Measurements from ENCODE around the gene ADGRD1. TPM values are rescaled to one million over a fixed set of nuclear protein-coding genes. Genes with fewer than 3 reads are reported as not detected.
"Not testable (repeated sequence)": the region's sequence is repeated elsewhere in the genome, so short reads cannot be mapped to it uniquely, and the experiment has no call there.

The ADGRD1 gene
- total RNA-seq, 1 donor from 2014 or later = 46.9 TPM

- Histone ChIP-seq H3K27me3 (no peaks in the 10 kb centered on the region), H3K4me1 (no peaks in the 10 kb centered on the region), H3K4me3 (no peak overlapping the region), H3K9me3 (no peaks in the 10 kb centered on the region), H3K36me3 (no peaks in the 10 kb centered on the region), H3K27ac (no peak overlapping the region)
- intact Hi-C loops (cut with DNase I) = no loop called here
- DNase-seq (ENCODE audit: low spot score in 2 of 2) = no peak
- peak in 1 of 3 experiments; percentile 14 for TF ChIP-seq CTCF (IDR thresholded peaks at IDR 0.05)
Observed at GRCh38 chr12:131116468-131117117, 162.9 kb downstream of the ADGRD1 start.

- TF ChIP-seq CTCF (IDR thresholded peaks at IDR 0.05) = no peak
- intact Hi-C loops (cut with DNase I) = no loop called here
- no peak for DNase-seq (ENCODE audit: low spot score in 2 of 2)
- Histone ChIP-seq H3K4me1 (no peaks in the 10 kb centered on the region), H3K27ac (no peak overlapping the region), H3K27me3 (no peaks in the 10 kb centered on the region), H3K4me3 (no peak overlapping the region), H3K9me3 (no peaks in the 10 kb centered on the region), H3K36me3 (no peaks in the 10 kb centered on the region)
Observed at GRCh38 chr12:131117438-131118245, 163.9 kb downstream of the ADGRD1 start.

GRCh38 chr12:131118371-131118770 is 164.7 kb downstream of the ADGRD1 start:
- no peak for TF ChIP-seq CTCF (IDR thresholded peaks at IDR 0.05)
- H3K4me3 ChIP-seq = no peak overlapping the region
- no peaks in the 10 kb centered on the region for H3K36me3 ChIP-seq
- intact Hi-C loops (cut with DNase I) = no loop called here
- no peak for DNase-seq (ENCODE audit: low spot score in 2 of 2)
- no peak overlapping the region for H3K27ac ChIP-seq
- no peaks in the 10 kb centered on the region for H3K4me1 ChIP-seq
- H3K9me3 ChIP-seq = no peaks in the 10 kb centered on the region
- no peaks in the 10 kb centered on the region for H3K27me3 ChIP-seq

GRCh38 chr12:131119345-131119744 is 165.6 kb downstream of the ADGRD1 start:
- H3K4me3 ChIP-seq; DNase-seq (ENCODE audit: low spot score in 2 of 2); intact Hi-C loops (cut with DNase I); H3K4me1 ChIP-seq; H3K36me3 ChIP-seq; H3K9me3 ChIP-seq; H3K27ac ChIP-seq; H3K27me3 ChIP-seq: not testable (repeated sequence)

GRCh38 chr12:131119936-131120335 is 166.2 kb downstream of the ADGRD1 start:
- H3K27me3 ChIP-seq = no peaks in the 10 kb centered on the region
- no peak for DNase-seq (ENCODE audit: low spot score in 2 of 2)
- H3K27ac ChIP-seq = no peak overlapping the region
- no peak for TF ChIP-seq CTCF (IDR thresholded peaks at IDR 0.05)
- no peaks in the 10 kb centered on the region for H3K4me1 ChIP-seq
- H3K36me3 ChIP-seq = no peaks in the 10 kb centered on the region
- no peak overlapping the region for H3K4me3 ChIP-seq
- intact Hi-C loops (cut with DNase I) = no loop called here
- no peaks in the 10 kb centered on the region for H3K9me3 ChIP-seq

- DNase-seq (ENCODE audit: low spot score in 2 of 2) = peak in 1 of 2 donors; percentile 41
- no peaks in the 10 kb centered on the region for H3K36me3 ChIP-seq
Observed at GRCh38 chr12:131120831-131121271, 167.1 kb downstream of the ADGRD1 start.

More at GRCh38 chr12:131120831-131121271, 167.1 kb downstream of the ADGRD1 start:
- TF ChIP-seq CTCF (IDR thresholded peaks at IDR 0.05) = no peak
- no peak overlapping the region for H3K4me3 ChIP-seq
- no peaks in the 10 kb centered on the region for H3K27me3 ChIP-seq
- H3K4me1 ChIP-seq = no peaks in the 10 kb centered on the region
- intact Hi-C loops (cut with DNase I) = no loop called here
- H3K27ac ChIP-seq = no peak overlapping the region
- H3K9me3 ChIP-seq = no peaks in the 10 kb centered on the region
